Nephron progenitor cell (in vitro differentiated cells): Measurements from ENCODE around the gene TTC8.

Experiments used
- DNase-seq: peaks from one replicate; pipeline ENCODE4 v3.0.0; 2021
- H3K27ac Mint-ChIP-seq: 2 replicates; pipeline ENCODE4 v1.8.0; 2021; ENCODE audit warnings: mild to moderate bottlenecking, moderate library complexity, mixed read lengths
- H3K27me3 Mint-ChIP-seq: 2 replicates; pipeline ENCODE4 v1.8.0; 2021; ENCODE audit warnings: mild to moderate bottlenecking, low read depth, mixed read lengths; ENCODE audit not compliant: poor library complexity
- H3K36me3 Mint-ChIP-seq: 2 replicates; pipeline ENCODE4 v1.8.0; 2021; ENCODE audit warnings: low read depth, mixed read lengths
- H3K4me1 Mint-ChIP-seq: 2 replicates; pipeline ENCODE4 v1.8.0; 2021; ENCODE audit warnings: mixed read lengths
- H3K4me3 Mint-ChIP-seq: 2 replicates; pipeline ENCODE4 v1.8.0; 2021; ENCODE audit warnings: mild to moderate bottlenecking, moderate library complexity, mixed read lengths
- H3K9me3 Mint-ChIP-seq: 2 replicates; pipeline ENCODE4 v1.8.0; 2021; ENCODE audit warnings: mild to moderate bottlenecking, moderate library complexity, mixed read lengths
- CTCF ChIP-seq: fragments of 200-600 bp; sonication (generic); IDR thresholded peaks from 2 replicates; pipeline ENCODE4 v1.5.0; 2021; ENCODE audit warnings: antibody characterized with exemption

Gene TTC8

DNA sequence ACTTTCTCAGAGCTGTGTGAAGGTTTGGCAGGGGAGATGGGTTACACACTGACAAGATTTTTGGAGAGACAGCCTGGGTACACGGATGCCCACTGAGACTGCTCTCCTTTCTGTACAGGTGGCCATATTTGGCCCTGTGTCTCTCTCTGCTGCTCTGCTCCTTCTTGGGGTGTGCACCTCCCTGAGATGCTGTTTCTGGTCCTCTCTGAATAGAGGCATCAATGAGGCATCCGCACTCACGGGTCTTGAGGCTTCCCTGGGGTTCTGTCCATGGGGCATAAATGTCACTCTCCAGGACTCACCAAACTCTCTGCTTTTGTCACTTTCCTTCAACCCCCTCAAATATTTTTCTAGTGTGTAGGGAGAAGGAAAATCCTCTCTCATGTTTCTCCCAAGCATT lies 77.5 kb downstream of the TTC8 start:
- Mint-ChIP-seq H3K27ac (no peak overlapping the region), H3K4me1 (no peaks in the 10 kb centered on the region), H3K27me3 (peaks cover 20% of the 10 kb centered on the region), H3K36me3 (no peaks in the 10 kb centered on the region), H3K9me3 (peaks cover 12% of the 10 kb centered on the region), H3K4me3 (no peak overlapping the region)
- no peak for TF ChIP-seq CTCF
- DNase-seq = no peak

- no peak for TF ChIP-seq CTCF
- Mint-ChIP-seq H3K27me3 (peaks cover 20% of the 10 kb centered on the region), H3K27ac (no peak overlapping the region), H3K4me3 (no peak overlapping the region), H3K36me3 (no peaks in the 10 kb centered on the region), H3K4me1 (no peaks in the 10 kb centered on the region), H3K9me3 (peaks cover 17% of the 10 kb centered on the region)
- no peak for DNase-seq
Measured at GRCh38 chr14:88902850-88903249, 78.4 kb downstream of the TTC8 start.

GRCh38 chr14:88904206-88904647 lies 79.8 kb downstream of the TTC8 start:
- H3K27ac Mint-ChIP-seq = no peak overlapping the region
- no peaks in the 10 kb centered on the region for H3K36me3 Mint-ChIP-seq
- no peak overlapping the region for H3K4me3 Mint-ChIP-seq
- no peak for TF ChIP-seq CTCF
- H3K9me3 Mint-ChIP-seq = peaks cover 20% of the 10 kb centered on the region
- DNase-seq = no peak
- peaks cover 22% of the 10 kb centered on the region for H3K27me3 Mint-ChIP-seq
- H3K4me1 Mint-ChIP-seq = no peaks in the 10 kb centered on the region

GRCh38 chr14:88904864-88905263 lies 80.4 kb downstream of the TTC8 start:
- Mint-ChIP-seq H3K9me3 (peaks cover 20% of the 10 kb centered on the region), H3K4me1 (no peaks in the 10 kb centered on the region), H3K27me3 (peaks cover 24% of the 10 kb centered on the region), H3K27ac (no peak overlapping the region), H3K36me3 (no peaks in the 10 kb centered on the region), H3K4me3 (no peak overlapping the region)
- DNase-seq = no peak
- TF ChIP-seq CTCF = no peak

- H3K4me3 Mint-ChIP-seq = no peak overlapping the region
- no peak for TF ChIP-seq CTCF
- no peak for DNase-seq
- H3K4me1 Mint-ChIP-seq = no peaks in the 10 kb centered on the region
- no peak overlapping the region for H3K27ac Mint-ChIP-seq
- H3K36me3 Mint-ChIP-seq = no peaks in the 10 kb centered on the region
- H3K9me3 Mint-ChIP-seq = peaks cover 20% of the 10 kb centered on the region
- H3K27me3 Mint-ChIP-seq = peaks cover 14% of the 10 kb centered on the region
Measured at GRCh38 chr14:88908216-88908615, 83.8 kb downstream of the TTC8 start.

GRCh38 chr14:88910386-88910785 lies 85.9 kb downstream of the TTC8 start:
- Mint-ChIP-seq H3K36me3 (no peaks in the 10 kb centered on the region), H3K4me1 (no peaks in the 10 kb centered on the region), H3K27ac (no peak overlapping the region), H3K4me3 (no peak overlapping the region), H3K27me3 (peaks cover 14% of the 10 kb centered on the region), H3K9me3 (peaks cover 23% of the 10 kb centered on the region)
- no peak for DNase-seq
- TF ChIP-seq CTCF = no peak
